LoVo (cell line): Measurements from ENCODE around the gene SPOUT1.
A peak's percentile ranks its signal among the peaks of the same experiment; 100 is the strongest.

Experiments
- DNase-seq: peaks from one replicate; pipeline ENCODE4 v3.0.0-alpha.2; 2016; ENCODE audit warnings: low spot score

SPOUT1 gene

GRCh38 chr9:128836509-128837145, 7.0 kb upstream of the SPOUT1 start:
- no peak for DNase-seq

GRCh38 chr9:128835246-128836210, 5.9 kb upstream of the SPOUT1 start:
- no peak for DNase-seq

GRCh38 chr9:128833696-128834095, 4.1 kb upstream of the SPOUT1 start:
- DNase-seq = no peak

GRCh38 chr9:128828719-128829452, 708 bp downstream of the SPOUT1 start:
- DNase-seq = no peak

- no peak for DNase-seq
Measured at GRCh38 chr9:128828267-128828666, 1.3 kb downstream of the SPOUT1 start.

GRCh38 chr9:128825923-128826700, 3.5 kb downstream of the SPOUT1 start:
- no peak for DNase-seq

- no peak for DNase-seq
Measured at GRCh38 chr9:128824911-128825310, 4.7 kb downstream of the SPOUT1 start.

GRCh38 chr9:128823903-128824406, 5.6 kb downstream of the SPOUT1 start:
- no peak for DNase-seq

- DNase-seq = no peak
Measured at GRCh38 chr9:128823362-128823902, 6.2 kb downstream of the SPOUT1 start.

GRCh38 chr9:128822407-128823042, 7.1 kb downstream of the SPOUT1 start:
- DNase-seq = no peak

GRCh38 chr9:128821584-128822406, 7.8 kb downstream of the SPOUT1 start:
- DNase-seq = no peak

GRCh38 chr9:128820665-128821583, 8.7 kb downstream of the SPOUT1 start:
- DNase-seq = no peak

- DNase-seq = no peak
Measured at GRCh38 chr9:128819716-128820664, 9.6 kb downstream of the SPOUT1 start.

- DNase-seq = peak; percentile 2
Measured at GRCh38 chr9:128818839-128819715, 10.5 kb downstream of the SPOUT1 start.

GRCh38 chr9:128818099-128818838, 11.3 kb downstream of the SPOUT1 start, which contains the start of gene ENDOG:
Gene ENDOG, plus strand, starts transcription at chr9:128818500. Its CDS starts 185 bp downstream, at chr9:128818685.
- DNase-seq = peak; percentile 98

GRCh38 chr9:128810873-128811272, 18.7 kb downstream of the SPOUT1 start:
- DNase-seq = no peak
